Activated T-cell treated with anti-CD3 and anti-CD28 coated beads, Interleukin-2, amount 50 U/mL, for 1 hour (primary cell): Measurements from ENCODE around the gene NME8.

Source experiments
- DNase-seq: peaks from one replicate; pipeline ENCODE4 v3.0.0-alpha.2; 2020

The NME8 gene

GRCh38 chr7:37943905-37944736, 95.7 kb downstream of the NME8 start:
- no peak for DNase-seq

DNA sequence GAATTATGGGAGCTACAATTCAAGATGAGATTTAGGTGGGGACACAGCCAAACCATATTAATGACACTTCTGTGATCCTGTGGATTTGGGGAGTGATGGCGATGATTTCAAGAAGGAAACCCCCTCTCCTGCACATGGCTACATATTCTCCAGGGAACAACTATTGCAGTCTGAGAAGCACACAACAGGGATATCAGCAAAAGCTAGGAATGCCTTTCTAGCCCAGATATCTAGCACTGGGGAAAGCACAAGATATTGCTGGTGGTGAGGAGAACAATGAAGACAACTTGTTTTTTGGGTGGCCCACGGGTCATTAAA, 96.3 kb downstream of the NME8 start:
- DNase-seq: no peak

DNA sequence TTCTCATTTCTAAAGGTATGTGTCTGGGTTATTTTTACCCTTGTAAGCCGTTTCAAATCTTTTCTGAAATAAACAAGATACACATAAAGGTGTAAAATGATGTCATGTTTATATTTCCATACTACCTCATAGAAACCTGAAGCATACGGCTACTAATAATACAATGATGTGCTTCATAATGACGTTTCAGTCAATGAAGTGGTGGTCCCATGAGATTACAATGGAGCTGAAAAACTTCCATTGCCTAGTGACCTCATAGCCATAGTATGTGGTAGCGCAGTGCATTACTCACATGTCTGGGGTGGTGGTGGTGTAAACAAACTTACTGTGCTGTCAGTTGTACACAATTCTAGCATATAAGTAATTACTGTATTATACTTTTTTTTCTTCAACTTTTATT, 96.9 kb downstream of the NME8 start:
- no peak for DNase-seq

- DNase-seq: no peak
Observed at GRCh38 chr7:37947138-37947940, 98.9 kb downstream of the NME8 start.

- DNase-seq: no peak
Observed at GRCh38 chr7:37947941-37948210, 99.5 kb downstream of the NME8 start.
